AG20443 (cell line): ENCODE data around the gene R3HDM2.

Experiments used
- DNase-seq: peaks from one replicate; pipeline ENCODE4 v3.0.0; 2012; ENCODE audit warnings: low spot score, mixed read lengths

Gene R3HDM2

DNA sequence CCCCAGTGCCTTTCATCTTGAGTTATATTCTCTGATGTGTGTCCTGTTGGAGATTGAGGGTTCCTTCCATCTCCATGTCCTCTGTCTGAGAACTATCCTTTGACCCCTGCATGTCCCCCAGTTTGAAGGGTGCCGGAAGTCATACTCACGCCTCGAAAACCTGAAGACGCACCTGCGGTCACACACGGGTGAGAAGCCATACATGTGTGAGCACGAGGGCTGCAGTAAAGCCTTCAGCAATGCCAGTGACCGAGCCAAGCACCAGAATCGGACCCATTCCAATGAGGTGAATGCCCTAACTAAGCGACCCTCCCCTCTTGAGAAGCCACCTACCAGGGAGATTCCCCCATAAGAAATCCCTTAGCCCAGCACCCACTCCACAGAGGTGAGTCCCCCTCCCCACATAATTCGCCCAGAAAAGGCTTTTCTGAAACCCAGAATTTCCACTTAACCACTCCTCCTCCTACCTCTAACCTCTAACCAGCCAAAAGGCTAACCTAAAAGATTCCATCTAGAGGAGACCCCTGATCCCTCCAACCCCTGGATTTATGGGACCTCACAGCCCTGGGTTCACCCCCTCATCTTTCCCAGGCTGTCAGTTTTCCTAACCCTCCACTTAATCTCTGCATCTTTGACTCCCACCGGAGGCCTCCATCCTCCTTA lies 36.5 kb upstream of the R3HDM2 start:
- DNase-seq: no peak

DNA sequence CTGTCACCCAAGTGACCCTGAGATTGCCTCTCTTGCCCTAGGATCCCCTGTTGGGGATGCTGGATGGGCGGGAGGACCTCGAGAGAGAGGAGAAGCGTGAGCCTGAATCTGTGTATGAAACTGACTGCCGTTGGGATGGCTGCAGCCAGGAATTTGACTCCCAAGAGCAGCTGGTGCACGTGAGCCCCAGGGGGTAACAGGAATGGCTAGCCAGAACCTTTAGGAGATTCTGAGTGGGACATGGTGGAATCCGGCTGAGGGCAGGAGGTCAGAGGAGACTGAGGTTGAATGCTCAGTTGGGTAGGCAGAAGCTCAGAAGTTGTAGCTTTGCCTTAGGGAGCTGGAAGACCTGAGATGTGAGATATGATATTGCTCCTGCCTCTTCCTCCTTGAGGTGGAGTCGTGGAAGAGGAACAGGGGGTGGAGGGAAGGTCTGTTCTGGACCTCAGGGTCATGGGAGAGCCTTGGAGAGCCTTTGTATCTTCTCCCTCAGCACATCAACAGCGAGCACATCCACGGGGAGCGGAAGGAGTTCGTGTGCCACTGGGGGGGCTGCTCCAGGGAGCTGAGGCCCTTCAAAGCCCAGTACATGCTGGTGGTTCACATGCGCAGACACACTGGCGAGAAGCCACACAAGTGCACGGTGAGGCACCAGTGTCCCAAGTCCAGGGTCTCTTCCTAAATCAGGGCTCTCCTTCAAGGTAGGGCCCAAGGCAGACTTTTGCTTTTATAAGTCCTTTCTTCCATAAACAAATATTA lies 35.1 kb upstream of the R3HDM2 start:
- DNase-seq: no peak

DNA sequence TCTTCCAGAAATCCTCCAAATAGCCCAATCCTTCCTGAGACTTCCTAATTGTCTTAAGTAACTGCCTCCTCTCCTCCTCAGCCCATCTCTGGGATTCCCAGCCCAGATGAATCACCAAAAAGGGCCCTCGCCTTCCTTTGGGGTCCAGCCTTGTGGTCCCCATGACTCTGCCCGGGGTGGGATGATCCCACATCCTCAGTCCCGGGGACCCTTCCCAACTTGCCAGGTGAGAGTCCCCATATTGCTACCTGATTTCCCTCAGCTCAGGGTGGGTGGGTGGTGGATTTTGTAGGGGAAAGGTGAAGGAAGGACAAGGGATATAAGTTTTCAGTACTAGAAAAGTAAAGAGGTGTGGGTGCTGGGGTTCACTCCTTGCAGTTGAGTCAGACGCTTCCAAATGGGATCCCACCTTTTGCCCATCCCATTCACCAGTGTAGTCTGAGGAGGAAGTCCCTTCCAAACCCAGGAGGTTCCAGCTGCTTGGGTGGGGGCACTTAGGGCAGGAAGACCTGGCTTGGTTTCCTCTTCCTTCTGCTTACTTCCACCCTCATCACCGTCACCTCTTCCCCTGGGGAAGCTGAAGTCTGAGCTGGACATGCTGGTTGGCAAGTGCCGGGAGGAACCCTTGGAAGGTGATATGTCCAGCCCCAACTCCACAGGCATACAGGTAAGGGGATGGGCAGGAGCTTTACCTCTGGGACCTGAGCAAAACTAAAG lies 34.3 kb upstream of the R3HDM2 start:
- DNase-seq: no peak

DNA sequence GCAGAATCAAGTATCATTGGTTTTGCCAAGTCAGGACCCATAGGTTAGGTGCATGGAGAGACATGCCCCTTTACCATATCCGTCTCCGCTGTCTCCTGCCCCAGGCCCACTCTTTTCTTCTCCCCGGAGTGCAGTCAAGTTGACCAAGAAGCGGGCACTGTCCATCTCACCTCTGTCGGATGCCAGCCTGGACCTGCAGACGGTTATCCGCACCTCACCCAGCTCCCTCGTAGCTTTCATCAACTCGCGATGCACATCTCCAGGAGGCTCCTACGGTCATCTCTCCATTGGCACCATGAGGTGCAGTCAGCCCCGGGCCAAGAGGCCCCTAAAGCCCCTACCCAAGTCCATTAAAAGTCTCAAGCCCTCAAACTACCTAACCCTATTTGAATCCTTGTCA lies 33.7 kb upstream of the R3HDM2 start:
- no peak for DNase-seq

DNA sequence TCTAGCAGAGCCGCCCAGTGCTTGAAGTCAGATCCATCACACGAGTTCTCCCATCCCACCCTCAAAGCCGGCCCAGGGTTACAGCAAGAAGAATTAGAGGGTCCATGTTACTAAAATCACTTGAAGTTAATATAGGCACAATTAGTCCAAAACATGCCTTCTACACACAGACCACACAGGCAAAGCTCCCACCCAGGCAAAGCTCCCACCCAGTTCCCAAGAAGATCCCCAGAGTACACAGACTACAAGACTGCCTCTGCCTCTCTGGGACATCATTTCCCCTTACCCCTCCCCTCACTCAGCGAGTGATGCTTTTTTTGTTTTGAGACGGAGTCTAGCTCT lies 32.0 kb upstream of the R3HDM2 start:
- no peak for DNase-seq

DNA sequence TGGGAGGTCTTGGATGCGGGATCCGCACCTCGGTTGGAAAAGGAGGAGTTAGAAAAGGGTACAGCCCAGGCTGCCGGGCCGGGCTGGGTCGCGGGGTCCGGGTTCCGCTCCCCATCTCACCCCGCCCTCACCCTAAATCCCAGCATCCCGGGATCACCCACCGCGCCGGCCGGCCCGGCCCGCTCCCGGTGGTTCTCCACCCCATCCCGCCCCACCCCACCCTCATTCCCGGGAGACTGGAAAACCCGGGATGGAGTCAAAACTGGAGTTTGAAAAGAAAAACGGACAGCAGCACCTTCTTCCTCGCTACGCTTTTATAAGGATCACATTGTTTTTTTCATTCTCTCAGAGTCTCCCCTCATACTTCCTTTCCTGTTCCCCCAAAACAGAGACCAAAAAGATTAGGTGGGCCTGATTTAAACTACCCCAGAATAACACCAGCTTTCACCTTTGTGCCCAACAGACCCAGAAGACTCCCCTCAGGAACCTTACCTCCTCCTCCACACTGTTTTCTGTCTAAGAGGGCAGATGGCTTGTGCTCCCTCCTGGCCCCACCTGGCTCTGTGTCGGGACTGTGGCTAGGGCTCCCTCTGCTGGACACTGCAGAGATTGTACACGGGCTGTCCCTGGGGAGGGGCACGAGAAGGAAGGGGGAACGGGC lies 31.5 kb upstream of the R3HDM2 start:
- peak; percentile 92 for DNase-seq

DNA sequence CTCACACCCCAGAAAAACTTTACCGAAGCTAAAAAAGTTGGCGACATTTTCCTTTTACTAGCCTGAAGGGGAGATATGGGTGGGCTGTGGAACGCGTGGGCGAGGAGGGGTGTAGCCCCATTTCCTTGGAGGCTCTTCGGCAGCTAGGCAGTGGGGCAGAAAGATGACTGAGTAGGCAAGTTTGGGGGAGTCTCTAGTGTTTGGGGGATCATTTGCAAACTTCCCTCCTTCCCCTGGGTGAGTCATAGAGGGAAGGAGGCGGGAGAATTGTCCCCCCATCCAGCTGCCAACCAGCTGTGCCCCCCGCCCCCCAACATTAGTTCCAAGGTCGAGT lies 31.0 kb upstream of the R3HDM2 start:
- no peak for DNase-seq

DNA sequence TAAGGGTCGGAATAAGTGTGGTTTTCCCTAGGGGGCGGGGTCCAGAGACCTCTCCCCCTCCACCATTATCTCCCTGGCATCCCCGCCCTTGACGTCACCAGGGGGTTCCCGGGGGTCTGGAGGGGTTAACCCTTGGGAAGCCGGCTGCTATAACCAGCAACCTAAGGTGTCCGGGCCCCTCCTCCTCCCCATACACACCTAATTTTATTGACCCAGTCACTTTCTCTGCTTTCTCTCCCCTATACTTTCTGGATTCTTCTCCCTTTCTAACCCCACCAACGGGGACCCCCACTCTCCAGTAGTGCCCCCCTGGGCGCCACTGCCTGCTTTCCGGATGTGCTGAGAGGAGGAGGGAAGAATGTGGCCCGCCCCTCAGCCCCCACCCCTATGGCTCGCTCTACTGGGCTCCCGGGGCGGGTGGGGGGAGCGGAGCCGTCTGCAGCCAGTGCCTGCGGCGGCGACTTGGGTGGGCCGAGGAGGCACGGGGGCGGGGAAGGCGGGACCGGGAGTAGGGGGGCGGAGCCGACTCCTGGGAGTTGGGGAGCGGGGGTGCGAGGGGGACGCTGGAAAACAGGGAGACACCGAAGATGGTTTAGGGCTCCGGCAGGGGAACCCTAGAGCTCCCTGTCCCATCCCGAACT lies 30.6 kb upstream of the R3HDM2 start:
- DNase-seq: peak; percentile 72

DNA sequence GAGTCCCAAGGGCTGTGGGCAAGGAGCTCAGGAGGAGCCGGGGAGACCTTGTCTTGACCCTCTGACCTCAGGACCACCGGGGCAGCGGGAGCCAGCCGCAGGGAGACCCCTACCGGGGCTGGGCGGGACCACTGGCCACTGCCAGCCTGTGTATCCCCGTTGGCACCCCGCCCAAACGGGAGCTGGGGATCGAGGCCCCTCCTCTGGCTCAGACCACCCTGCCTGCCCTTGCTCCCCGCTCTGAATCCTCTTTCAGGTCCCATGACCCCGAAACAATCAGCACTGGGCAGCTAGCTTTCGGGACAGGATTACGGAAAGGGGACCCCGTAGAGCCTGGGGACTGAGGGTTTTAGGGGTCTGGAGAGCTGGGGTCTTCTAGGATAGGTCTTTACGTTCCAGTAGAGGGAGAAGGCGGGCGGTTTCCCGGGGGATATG lies 30.0 kb upstream of the R3HDM2 start:
- DNase-seq: no peak

DNA sequence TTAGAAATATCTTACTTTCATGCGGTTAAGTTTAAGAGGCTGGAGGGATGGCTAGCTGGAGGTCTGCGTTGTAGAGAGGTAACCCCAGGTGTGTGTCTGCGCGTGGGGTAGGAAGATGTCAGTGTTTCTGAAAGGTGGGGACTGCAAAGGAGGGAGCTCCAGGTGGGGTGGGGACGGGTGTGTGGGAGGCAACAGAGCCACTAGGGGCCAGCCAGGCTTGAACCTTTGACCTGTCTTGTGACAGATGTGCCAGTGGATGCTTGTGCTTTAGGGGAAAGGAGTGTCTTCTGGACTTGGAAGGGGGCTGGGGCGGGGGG lies 29.6 kb upstream of the R3HDM2 start:
- no peak for DNase-seq

DNA sequence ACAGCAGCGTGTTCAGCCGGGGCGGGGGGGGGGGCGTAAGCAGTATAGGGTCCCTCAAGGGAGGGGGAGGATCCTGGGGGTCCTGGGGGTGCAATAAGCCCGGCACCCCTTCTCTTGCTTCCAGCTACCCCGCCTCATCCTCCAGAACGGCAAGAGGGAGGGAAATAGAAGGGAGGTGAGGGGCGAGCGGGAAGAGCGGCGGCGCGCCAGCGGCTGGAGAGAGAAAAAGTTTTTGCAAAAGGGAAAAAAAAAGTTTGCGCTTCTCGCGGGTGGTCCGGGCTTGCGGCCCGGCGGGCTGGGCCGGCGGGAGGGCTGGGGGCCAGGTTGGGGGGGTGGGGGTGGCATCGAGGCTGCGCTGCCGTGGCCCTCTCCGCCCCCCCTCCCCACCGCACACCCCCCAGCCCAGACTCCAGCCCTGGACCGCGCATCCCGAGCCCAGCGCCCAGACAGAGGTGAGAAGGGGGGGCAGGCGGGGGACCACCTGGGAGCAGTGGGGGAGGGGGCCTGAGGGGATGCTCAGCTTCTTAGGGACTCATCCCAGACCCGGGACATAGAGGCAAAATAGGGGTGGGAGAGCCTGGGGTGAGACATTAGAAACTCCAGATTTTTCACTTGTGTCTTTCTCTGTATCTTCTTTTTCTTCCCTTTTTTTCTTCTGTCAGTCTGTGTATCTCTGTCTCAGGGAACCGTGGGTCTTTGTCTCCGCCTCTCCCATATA lies 29.1 kb upstream of the R3HDM2 start, which contains the start of gene GLI1:
Gene GLI1, plus strand, starts transcription at position 36 of the 718 bp plus-strand sequence. CDS start 3,907 bp downstream, outside the sequence.
- DNase-seq: peak; percentile 70

DNA sequence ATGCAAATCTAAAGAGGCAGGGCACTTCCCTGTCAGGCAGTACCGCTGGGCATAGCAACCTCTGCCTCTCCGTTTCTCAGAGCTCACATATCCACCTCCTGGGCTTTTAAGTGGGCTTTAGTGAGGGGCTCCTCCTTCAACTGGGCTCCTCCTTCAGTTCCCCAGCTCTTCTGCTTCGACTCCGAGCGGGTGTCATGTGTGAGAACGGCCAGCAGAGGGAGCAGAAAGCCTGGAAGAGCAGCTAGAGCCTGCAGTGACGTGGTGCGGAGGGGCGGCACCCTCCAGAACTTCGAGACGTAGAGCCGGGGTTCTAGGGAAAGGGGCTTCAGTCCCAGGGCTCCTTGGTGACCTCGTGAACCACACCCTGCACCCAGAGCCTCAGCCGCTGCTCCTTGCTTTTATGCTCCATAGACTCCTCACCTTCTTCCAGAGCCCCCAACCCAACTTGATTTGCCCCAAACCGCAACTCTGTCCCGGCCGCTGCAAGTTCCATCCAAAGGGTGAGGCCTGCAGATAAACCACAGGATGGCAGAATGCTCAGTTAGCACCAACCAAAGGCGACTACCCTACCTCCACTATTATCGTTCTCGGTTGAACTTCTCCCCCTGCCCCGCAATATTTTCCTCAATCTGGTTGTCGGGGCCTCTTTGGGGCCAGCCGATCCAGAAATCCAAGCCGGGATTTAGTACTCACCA lies 28.4 kb upstream of the R3HDM2 start:
- DNase-seq: peak; percentile 89

DNA sequence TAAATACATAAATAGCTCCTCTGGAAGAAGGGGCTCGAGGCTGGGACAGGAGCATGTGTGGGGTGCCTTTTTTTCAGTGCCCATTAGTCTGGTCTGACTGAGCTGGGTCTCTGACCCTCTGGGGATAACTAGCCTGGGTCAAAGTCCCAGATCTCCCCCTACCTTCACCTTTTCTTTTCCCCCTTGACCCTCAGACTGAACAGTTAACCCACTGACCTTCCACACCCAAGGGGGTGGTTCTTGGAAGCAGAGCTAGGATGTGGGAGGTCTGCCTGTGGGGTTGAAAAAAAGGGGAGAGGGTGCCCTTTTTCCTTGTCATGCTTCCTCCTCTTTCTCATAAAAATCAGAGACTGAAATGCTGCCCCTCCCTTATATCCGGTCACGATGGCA lies 27.8 kb upstream of the R3HDM2 start:
- DNase-seq: no peak

DNA sequence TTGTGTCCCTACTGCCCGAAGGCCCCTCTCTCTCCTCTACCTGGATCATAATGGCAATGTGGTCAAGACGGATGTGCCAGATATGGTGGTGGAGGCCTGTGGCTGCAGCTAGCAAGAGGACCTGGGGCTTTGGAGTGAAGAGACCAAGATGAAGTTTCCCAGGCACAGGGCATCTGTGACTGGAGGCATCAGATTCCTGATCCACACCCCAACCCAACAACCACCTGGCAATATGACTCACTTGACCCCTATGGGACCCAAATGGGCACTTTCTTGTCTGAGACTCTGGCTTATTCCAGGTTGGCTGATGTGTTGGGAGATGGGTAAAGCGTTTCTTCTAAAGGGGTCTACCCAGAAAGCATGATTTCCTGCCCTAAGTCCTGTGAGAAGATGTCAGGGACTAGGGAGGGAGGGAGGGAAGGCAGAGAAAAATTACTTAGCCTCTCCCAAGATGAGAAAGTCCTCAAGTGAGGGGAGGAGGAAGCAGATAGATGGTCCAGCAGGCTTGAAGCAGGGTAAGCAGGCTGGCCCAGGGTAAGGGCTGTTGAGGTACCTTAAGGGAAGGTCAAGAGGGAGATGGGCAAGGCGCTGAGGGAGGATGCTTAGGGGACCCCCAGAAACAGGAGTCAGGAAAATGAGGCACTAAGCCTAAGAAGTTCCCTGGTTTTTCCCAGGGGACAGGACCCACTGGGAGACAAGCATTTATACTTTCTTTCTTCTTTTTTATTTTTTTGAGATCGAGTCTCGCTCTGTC lies 26.1 kb upstream of the R3HDM2 start:
- DNase-seq: no peak

DNA sequence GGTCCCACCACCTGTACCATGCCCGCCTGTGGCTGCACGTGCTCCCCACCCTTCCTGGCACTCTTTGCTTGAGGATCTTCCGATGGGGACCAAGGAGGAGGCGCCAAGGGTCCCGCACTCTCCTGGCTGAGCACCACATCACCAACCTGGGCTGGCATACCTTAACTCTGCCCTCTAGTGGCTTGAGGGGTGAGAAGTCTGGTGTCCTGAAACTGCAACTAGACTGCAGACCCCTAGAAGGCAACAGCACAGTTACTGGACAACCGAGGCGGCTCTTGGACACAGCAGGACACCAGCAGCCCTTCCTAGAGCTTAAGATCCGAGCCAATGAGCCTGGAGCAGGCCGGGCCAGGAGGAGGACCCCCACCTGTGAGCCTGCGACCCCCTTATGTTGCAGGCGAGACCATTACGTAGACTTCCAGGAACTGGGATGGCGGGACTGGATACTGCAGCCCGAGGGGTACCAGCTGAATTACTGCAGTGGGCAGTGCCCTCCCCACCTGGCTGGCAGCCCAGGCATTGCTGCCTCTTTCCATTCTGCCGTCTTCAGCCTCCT lies 25.4 kb upstream of the R3HDM2 start:
- no peak for DNase-seq

DNA sequence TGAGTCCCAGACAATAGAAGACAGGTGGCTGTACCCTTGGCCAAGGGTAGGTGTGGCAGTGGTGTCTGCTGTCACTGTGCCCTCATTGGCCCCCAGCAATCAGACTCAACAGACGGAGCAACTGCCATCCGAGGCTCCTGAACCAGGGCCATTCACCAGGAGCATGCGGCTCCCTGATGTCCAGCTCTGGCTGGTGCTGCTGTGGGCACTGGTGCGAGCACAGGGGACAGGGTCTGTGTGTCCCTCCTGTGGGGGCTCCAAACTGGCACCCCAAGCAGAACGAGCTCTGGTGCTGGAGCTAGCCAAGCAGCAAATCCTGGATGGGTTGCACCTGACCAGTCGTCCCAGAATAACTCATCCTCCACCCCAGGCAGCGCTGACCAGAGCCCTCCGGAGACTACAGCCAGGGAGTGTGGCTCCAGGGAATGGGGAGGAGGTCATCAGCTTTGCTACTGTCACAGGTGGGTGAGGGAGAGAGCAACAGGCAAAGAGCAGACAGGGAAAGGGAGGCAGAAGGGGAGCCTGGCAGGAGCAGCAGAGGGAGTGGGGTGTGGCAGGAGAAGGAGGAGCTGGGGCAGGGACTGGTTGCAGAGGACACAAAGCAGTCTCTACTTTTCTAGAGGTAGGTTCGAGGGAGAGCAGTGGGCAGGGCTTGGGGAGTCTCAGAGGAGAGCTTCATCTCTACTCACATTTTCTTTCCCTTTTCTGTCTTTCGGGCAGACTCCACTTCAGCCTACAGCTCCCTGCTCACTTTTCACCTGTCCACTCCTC lies 24.7 kb upstream of the R3HDM2 start:
- DNase-seq: no peak

DNA sequence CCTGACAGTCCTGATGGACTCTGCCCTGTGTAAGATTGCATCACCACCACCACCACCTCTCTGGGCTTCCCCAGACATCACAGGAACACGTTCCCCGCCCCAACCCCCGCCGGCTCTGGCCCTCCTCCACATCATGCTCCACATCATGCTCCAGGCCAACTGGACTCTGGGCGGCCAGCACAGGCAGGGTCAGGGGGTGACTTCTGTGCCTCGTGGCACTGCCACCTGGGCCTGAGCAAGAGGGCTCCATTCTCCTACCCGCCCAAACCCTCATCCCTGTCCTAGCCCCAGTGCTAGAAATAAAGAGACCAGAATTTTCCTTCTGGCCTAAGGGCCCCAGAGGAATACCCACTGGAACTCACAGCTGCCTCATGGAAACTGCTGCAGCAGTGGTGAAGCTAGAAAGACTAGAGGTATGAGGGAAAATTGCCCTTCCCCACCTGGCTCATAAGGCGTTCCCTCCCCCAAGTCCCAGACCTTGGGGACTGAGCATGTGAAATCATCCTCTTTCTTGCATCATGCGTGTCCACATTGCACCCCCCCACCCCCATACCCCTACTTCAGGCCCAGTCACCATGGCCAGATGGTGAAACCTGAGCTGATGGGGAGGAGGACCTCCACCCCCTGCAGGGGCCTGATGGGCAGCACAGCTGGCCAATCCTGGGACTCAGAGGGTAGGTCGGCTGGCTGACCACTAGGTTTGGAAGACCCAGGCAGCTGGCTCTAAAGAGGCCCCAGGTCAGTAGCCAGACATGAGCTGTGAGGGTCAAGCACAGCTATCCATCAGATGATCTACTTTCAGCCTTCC lies 23.9 kb upstream of the R3HDM2 start, which contains the start of gene INHBE:
Gene INHBE, plus strand, starts transcription at position 742 of the 808 bp plus-strand sequence. CDS start 230 bp downstream, outside the sequence.
- peak; percentile 59 for DNase-seq

DNA sequence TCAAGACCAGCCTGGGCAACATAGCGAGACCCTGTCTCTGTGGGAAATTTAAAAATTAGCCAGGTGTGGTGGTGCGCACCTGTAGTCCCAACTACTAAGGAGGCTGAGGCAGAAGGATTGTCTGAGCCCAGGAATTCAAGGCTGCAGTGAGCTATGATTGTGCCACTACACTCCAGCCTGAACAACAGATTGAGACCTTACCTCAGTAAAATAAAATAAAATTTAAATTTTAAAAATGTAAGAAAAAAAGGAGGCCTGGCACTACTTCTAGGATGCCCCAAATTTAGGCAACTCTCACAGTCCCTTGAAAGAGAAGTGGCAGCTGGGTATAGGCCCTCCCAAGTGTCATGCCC lies 23.3 kb upstream of the R3HDM2 start:
- no peak for DNase-seq
